HTR-8/SVneo (cell line): ENCODE data around the gene SH3BGR.

ENCODE experiments used
- DNase-seq: peaks from one replicate; pipeline ENCODE4 v3.0.0; 2011; ENCODE audit warnings: low spot score, mixed read lengths; ENCODE audit not compliant: insufficient read length
- FAIRE-seq: peaks from 2 replicates; lab custom pipeline; 2011; peaks lifted over from hg19 to GRCh38; lab: Jason Lieb, UNC

SH3BGR gene

GRCh38 chr21:39510240-39510639, 58.5 kb downstream of the SH3BGR start:
- no peak for FAIRE-seq

GRCh38 chr21:39511102-39511501, 59.3 kb downstream of the SH3BGR start:
- FAIRE-seq (peak; percentile 97), DNase-seq (no peak)

More at GRCh38 chr21:39510240-39510639, 58.5 kb downstream of the SH3BGR start:
- DNase-seq: no peak

GRCh38 chr21:39513735-39514134, 62.0 kb downstream of the SH3BGR start:
- no peak for FAIRE-seq
- no peak for DNase-seq

GRCh38 chr21:39515684-39516472, 64.1 kb downstream of the SH3BGR start:
- DNase-seq (no peak), FAIRE-seq (no peak)

GRCh38 chr21:39518055-39518846, 66.5 kb downstream of the SH3BGR start:
- FAIRE-seq (peak; percentile 33), DNase-seq (peak; percentile 74)

- no peak for DNase-seq
- no peak for FAIRE-seq
Measured at GRCh38 chr21:39518847-39519210, 67.1 kb downstream of the SH3BGR start.

GRCh38 chr21:39519835-39520234, 68.1 kb downstream of the SH3BGR start:
- FAIRE-seq (no peak), DNase-seq (no peak)

- DNase-seq: no peak
- FAIRE-seq: no peak
Measured at GRCh38 chr21:39523399-39523798, 71.6 kb downstream of the SH3BGR start.

GRCh38 chr21:39523915-39524314, 72.1 kb downstream of the SH3BGR start:
- FAIRE-seq (no peak), DNase-seq (no peak)

GRCh38 chr21:39525129-39525528, 73.4 kb downstream of the SH3BGR start:
- DNase-seq (no peak), FAIRE-seq (no peak)

- DNase-seq (no peak), FAIRE-seq (no peak)
Measured at GRCh38 chr21:39525601-39526000, 73.8 kb downstream of the SH3BGR start.

- FAIRE-seq (no peak), DNase-seq (no peak)
Measured at GRCh38 chr21:39527067-39527595, 75.4 kb downstream of the SH3BGR start.

GRCh38 chr21:39527664-39528381, 76.1 kb downstream of the SH3BGR start:
- no peak for DNase-seq
- FAIRE-seq: no peak

GRCh38 chr21:39529026-39529425, 77.3 kb downstream of the SH3BGR start:
- FAIRE-seq: no peak
- no peak for DNase-seq

- no peak for FAIRE-seq
- no peak for DNase-seq
Measured at GRCh38 chr21:39531064-39531463, 79.3 kb downstream of the SH3BGR start.

GRCh38 chr21:39531840-39532239, 80.1 kb downstream of the SH3BGR start:
- FAIRE-seq (no peak), DNase-seq (no peak)

GRCh38 chr21:39533545-39534380, 82.0 kb downstream of the SH3BGR start:
- FAIRE-seq (no peak), DNase-seq (no peak)

- FAIRE-seq: no peak
Measured at GRCh38 chr21:39535646-39536437, 84.1 kb downstream of the SH3BGR start.

GRCh38 chr21:39536835-39537234, 85.1 kb downstream of the SH3BGR start:
- no peak for DNase-seq
- FAIRE-seq: no peak

More at GRCh38 chr21:39535646-39536437, 84.1 kb downstream of the SH3BGR start:
- no peak for DNase-seq
